ENCODE data around the gene PLEK2. TPM values are rescaled to one million over a fixed set of nuclear protein-coding genes. Genes with fewer than 3 reads are reported as not detected.
"Not testable (repeated sequence)": the region's sequence is repeated elsewhere in the genome, so short reads cannot be mapped to it uniquely, and the experiment has no call there.

Gene PLEK2
- total and polyA plus RNA-seq, 2 experiments from 2014 or later = 1.0 to 2.2 TPM

DNA sequence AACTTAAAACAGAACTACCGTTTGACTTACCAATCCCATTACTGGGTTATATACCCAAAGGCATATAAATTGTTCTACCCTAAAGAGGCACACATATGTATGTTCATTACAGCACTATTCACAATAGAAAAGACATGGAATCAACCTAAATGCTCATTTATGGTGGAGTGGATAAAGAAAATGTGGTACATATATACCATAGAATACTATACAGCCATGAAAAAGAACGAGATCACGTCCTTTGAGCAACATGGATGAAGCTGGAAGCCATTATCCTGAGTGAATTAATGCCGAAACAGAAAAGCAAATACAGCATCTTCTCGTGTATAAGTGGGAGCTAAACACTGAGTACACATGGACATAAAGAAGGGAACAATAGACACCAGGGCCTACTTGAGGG is 44.8 kb upstream of the PLEK2 start (continued):
- TF ChIP-seq, protein P1, sequence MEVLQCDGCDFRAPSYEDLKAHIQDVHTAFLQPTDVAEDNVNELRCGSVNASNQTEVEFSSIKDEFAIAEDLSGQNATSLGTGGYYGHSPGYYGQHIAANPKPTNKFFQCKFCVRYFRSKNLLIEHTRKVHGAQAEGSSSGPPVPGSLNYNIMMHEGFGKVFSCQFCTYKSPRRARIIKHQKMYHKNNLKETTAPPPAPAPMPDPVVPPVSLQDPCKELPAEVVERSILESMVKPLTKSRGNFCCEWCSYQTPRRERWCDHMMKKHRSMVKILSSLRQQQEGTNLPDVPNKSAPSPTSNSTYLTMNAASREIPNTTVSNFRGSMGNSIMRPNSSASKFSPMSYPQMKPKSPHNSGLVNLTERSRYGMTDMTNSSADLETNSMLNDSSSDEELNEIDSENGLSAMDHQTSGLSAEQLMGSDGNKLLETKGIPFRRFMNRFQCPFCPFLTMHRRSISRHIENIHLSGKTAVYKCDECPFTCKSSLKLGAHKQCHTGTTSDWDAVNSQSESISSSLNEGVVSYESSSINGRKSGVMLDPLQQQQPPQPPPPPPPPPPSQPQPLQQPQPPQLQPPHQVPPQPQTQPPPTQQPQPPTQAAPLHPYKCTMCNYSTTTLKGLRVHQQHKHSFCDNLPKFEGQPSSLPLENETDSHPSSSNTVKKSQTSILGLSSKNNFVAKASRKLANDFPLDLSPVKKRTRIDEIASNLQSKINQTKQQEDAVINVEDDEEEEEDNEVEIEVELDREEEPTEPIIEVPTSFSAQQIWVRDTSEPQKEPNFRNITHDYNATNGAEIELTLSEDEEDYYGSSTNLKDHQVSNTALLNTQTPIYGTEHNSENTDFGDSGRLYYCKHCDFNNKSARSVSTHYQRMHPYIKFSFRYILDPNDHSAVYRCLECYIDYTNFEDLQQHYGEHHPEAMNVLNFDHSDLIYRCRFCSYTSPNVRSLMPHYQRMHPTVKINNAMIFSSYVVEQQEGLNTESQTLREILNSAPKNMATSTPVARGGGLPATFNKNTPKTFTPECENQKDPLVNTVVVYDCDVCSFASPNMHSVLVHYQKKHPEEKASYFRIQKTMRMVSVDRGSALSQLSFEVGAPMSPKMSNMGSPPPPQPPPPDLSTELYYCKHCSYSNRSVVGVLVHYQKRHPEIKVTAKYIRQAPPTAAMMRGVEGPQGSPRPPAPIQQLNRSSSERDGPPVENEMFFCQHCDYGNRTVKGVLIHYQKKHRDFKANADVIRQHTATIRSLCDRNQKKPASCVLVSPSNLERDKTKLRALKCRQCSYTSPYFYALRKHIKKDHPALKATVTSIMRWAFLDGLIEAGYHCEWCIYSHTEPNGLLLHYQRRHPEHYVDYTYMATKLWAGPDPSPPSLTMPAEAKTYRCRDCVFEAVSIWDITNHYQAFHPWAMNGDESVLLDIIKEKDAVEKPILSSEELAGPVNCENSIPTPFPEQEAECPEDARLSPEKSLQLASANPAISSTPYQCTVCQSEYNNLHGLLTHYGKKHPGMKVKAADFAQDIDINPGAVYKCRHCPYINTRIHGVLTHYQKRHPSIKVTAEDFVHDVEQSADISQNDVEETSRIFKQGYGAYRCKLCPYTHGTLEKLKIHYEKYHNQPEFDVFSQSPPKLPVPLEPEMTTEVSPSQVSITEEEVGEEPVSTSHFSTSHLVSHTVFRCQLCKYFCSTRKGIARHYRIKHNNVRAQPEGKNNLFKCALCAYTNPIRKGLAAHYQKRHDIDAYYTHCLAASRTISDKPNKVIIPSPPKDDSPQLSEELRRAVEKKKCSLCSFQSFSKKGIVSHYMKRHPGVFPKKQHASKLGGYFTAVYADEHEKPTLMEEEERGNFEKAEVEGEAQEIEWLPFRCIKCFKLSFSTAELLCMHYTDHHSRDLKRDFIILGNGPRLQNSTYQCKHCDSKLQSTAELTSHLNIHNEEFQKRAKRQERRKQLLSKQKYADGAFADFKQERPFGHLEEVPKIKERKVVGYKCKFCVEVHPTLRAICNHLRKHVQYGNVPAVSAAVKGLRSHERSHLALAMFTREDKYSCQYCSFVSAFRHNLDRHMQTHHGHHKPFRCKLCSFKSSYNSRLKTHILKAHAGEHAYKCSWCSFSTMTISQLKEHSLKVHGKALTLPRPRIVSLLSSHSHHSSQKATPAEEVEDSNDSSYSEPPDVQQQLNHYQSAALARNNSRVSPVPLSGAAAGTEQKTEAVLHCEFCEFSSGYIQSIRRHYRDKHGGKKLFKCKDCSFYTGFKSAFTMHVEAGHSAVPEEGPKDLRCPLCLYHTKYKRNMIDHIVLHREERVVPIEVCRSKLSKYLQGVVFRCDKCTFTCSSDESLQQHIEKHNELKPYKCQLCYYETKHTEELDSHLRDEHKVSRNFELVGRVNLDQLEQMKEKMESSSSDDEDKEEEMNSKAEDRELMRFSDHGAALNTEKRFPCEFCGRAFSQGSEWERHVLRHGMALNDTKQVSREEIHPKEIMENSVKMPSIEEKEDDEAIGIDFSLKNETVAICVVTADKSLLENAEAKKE (CRISPR knock-in tag; IDR thresholded peaks at IDR 0.05) = no peak
- TF ChIP-seq JUNB (IDR thresholded peaks at IDR 0.05; ENCODE audit: unreplicated experiment) (no peak), EZH2phosphoT487 (IDR thresholded peaks at IDR 0.05; ENCODE audit: unreplicated experiment) (no peak)

DNA sequence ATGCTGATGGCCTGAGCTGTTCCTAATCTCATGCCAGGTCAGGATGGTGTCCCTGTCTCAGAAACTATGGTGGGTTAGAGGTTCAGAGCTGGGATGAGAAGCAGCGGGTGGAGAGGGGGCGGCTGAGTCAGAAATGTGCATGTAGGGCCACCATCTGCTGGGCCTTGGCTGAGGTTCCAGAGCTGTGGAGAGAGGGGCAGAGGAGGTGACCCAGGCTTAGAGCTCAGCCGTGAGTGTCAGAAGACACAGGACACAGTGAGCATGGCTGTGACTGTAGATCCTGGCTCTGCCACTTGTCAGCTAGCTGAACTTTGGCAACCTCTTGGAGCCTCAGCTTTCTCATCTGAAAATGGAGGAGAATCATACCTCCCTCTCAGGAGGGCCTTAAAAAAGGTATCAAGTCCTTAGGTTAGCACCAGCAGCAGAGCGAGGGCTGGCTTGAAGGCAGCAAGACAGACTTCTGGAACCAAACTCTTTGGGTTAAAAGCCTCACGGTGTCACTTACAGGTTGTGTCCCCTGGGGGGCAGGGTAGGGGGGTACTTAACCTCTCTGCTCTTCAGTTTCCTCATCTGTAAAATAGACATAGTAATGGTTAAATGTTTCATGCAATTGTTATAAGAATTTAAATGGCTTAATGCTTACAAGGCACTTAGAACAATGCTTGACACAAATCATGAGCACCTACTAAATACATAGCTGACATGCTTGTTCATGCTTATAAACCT is 41.8 kb upstream of the PLEK2 start:
- TF ChIP-seq, protein P2, sequence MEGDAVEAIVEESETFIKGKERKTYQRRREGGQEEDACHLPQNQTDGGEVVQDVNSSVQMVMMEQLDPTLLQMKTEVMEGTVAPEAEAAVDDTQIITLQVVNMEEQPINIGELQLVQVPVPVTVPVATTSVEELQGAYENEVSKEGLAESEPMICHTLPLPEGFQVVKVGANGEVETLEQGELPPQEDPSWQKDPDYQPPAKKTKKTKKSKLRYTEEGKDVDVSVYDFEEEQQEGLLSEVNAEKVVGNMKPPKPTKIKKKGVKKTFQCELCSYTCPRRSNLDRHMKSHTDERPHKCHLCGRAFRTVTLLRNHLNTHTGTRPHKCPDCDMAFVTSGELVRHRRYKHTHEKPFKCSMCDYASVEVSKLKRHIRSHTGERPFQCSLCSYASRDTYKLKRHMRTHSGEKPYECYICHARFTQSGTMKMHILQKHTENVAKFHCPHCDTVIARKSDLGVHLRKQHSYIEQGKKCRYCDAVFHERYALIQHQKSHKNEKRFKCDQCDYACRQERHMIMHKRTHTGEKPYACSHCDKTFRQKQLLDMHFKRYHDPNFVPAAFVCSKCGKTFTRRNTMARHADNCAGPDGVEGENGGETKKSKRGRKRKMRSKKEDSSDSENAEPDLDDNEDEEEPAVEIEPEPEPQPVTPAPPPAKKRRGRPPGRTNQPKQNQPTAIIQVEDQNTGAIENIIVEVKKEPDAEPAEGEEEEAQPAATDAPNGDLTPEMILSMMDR (conservative IDR thresholded peaks at IDR 0.05; ENCODE audit: low read depth in 2 of 2) = peak; percentile 14 to 17; a peak in 2 of 4 replicates
- TF ChIP-seq, protein P3, sequence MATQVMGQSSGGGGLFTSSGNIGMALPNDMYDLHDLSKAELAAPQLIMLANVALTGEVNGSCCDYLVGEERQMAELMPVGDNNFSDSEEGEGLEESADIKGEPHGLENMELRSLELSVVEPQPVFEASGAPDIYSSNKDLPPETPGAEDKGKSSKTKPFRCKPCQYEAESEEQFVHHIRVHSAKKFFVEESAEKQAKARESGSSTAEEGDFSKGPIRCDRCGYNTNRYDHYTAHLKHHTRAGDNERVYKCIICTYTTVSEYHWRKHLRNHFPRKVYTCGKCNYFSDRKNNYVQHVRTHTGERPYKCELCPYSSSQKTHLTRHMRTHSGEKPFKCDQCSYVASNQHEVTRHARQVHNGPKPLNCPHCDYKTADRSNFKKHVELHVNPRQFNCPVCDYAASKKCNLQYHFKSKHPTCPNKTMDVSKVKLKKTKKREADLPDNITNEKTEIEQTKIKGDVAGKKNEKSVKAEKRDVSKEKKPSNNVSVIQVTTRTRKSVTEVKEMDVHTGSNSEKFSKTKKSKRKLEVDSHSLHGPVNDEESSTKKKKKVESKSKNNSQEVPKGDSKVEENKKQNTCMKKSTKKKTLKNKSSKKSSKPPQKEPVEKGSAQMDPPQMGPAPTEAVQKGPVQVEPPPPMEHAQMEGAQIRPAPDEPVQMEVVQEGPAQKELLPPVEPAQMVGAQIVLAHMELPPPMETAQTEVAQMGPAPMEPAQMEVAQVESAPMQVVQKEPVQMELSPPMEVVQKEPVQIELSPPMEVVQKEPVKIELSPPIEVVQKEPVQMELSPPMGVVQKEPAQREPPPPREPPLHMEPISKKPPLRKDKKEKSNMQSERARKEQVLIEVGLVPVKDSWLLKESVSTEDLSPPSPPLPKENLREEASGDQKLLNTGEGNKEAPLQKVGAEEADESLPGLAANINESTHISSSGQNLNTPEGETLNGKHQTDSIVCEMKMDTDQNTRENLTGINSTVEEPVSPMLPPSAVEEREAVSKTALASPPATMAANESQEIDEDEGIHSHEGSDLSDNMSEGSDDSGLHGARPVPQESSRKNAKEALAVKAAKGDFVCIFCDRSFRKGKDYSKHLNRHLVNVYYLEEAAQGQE (IDR thresholded peaks at IDR 0.05; ENCODE audit: unreplicated experiment) = no peak
- TF ChIP-seq JUNB (IDR thresholded peaks at IDR 0.05; ENCODE audit: unreplicated experiment) (no peak), ZNF331 (CRISPR knock-in tag; IDR thresholded peaks at IDR 0.05; ENCODE audit: low read depth) (no peak), ZNF114 (CRISPR knock-in tag; IDR thresholded peaks at IDR 0.05) (no peak)
- no peaks in the 10 kb centered on the region for H3K36me3 ChIP-seq (ENCODE audit: insufficient read depth)
- H3K4me1 ChIP-seq (ENCODE audit: insufficient read depth) = peaks cover 5% of the 10 kb centered on the region; the same call in 1 of the 2 replicates
- no peaks in the 10 kb centered on the region for H3K9me2 ChIP-seq (ENCODE audit: insufficient read depth)
- H3K4me3 Mint-ChIP-seq = no peak overlapping the region
- no peaks in the 10 kb centered on the region for H4K20me1 ChIP-seq (replicated peaks; ENCODE audit: insufficient read depth)
- H3K27me3 ChIP-seq (ENCODE audit: insufficient read depth) = no peaks in the 10 kb centered on the region
- H3K4me3 ChIP-seq = no peak overlapping the region
- H3K4me1 Mint-ChIP-seq = peaks cover 5% of the 10 kb centered on the region
- no peak for ATAC-seq
- H2AFZ ChIP-seq = no peak overlapping the region
- H3K27me3 Mint-ChIP-seq (ENCODE audit: insufficient read depth, low read depth, poor library complexity) = peaks cover 15% of the 10 kb centered on the region
- peaks cover 17% of the 10 kb centered on the region for H3K36me3 Mint-ChIP-seq (ENCODE audit: low read depth)
- no peak overlapping the region for H3K27ac Mint-ChIP-seq
- H3K27ac ChIP-seq (ENCODE audit: low read depth) = no peak overlapping the region
- DNase-seq (ENCODE audit: low spot score) = no peak
- H3F3A ChIP-seq (replicated peaks; ENCODE audit: low read depth) = no peaks in the 10 kb centered on the region
- no peaks in the 10 kb centered on the region for H3K79me2 ChIP-seq (replicated peaks; ENCODE audit: insufficient read depth)
- peaks cover 30% of the 10 kb centered on the region for H3K9me3 Mint-ChIP-seq
- H3K4me2 ChIP-seq = no peak overlapping the region

DNA sequence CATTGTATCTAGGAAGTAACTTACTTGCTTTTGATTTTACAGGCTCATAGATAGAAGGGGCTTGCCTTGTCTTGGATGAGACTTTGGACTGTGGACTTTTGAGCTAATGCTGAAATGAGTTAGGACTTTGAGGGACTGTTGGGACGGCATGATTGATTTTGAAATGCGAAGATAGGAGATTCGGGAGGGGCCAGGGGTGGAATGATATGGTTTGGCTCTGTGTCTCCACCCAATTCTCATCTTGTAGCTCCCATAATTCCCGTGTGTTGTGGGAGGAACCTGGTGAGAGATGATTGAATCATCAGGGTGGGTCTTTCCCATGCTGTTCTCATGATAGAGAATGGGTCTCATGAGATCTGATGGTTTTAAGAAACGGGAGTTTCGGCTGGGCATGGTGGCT is 39.7 kb upstream of the PLEK2 start:
- not testable (repeated sequence) for H2AFZ ChIP-seq; H3K27me3 Mint-ChIP-seq (ENCODE audit: insufficient read depth, low read depth, poor library complexity); H4K20me1 ChIP-seq (replicated peaks; ENCODE audit: insufficient read depth); H3K4me2 ChIP-seq; H3K27ac Mint-ChIP-seq; H3K36me3 ChIP-seq (ENCODE audit: insufficient read depth); H3K9me2 ChIP-seq (ENCODE audit: insufficient read depth); H3K4me3 Mint-ChIP-seq; DNase-seq (ENCODE audit: low spot score); ATAC-seq; H3F3A ChIP-seq (replicated peaks; ENCODE audit: low read depth); H3K27me3 ChIP-seq (ENCODE audit: insufficient read depth); H3K4me3 ChIP-seq; H3K79me2 ChIP-seq (replicated peaks; ENCODE audit: insufficient read depth); H3K27ac ChIP-seq (ENCODE audit: low read depth)
- Mint-ChIP-seq H3K4me1 (peaks cover 11% of the 10 kb centered on the region), H3K9me3 (peaks cover 32% of the 10 kb centered on the region), H3K36me3 (ENCODE audit: low read depth) (peaks cover 20% of the 10 kb centered on the region)
- H3K4me1 ChIP-seq (ENCODE audit: insufficient read depth) = 0 out of 2 replicates have a peak, but pooled peaks cover 11% of the 10 kb centered on the region
